Activated CD4-positive, alpha-beta T cell treated with anti-CD3 and anti-CD28 coated beads, Interleukin-2, amount 50 U/mL, for 1 hour (primary cell): ENCODE data around the gene HECW1.
"Not testable (repeated sequence)": the region's sequence is repeated elsewhere in the genome, so short reads cannot be mapped to it uniquely, and the experiment has no call there.

Source experiments
- DNase-seq: peaks from one replicate; pipeline ENCODE4 v3.0.0-alpha.2; 2020

HECW1 gene

GRCh38 chr7:43479543-43479942 is 367.1 kb downstream of the HECW1 start:
- DNase-seq, result no peak

DNA sequence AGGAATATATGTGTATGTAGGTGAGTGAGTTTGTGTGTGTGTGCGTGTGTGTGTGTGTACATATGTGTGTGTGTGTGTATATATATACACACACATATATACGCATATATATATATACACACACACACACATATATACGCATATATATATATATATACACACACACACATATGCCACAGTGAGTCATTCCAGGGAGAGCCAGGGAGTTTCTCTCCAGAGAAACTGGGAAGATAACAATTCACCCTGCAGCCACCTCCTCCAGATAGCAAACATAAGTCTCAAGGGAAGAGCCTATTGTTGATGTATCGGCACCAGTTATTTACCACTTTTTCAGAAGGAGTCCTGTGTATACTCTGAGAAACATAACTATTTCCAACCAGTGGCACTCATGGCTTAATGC is 368.1 kb downstream of the HECW1 start:
- DNase-seq, result no peak

- no peak for DNase-seq
These were observed 369.6 kb downstream of the HECW1 start for GRCh38 chr7:43481902-43482678.

DNA sequence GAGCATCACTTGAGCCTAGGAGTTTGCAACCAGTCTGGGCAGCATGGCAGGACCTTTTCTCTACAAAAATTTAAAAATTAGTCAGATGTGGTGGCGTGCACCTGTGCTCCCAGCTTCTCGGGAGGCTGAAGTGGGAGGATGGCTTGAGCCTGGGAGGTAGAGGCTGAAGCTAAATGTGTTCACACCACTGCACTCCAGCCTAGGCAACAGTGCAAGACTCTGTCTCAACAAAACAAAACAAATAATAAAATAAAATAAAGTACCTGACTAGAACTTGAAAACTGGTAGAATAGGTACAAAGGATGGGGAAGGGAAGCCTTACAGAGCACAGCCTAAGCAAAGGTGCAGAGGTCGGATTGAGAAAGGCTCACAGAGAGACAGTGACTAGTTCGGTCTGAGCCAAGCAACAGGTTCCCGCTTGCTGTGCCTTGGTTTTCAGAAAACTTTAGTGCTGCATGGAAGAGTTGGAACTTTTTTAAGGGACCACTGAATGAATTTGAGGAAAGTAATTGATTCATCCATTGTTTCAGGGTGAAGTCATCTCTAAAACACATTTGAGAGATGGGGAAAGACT is 370.3 kb downstream of the HECW1 start:
- no peak for DNase-seq

GRCh38 chr7:43484678-43485395 is 372.4 kb downstream of the HECW1 start:
- DNase-seq, result no peak

- no peak for DNase-seq
These were observed 373.1 kb downstream of the HECW1 start for GRCh38 chr7:43485580-43485979.

DNA sequence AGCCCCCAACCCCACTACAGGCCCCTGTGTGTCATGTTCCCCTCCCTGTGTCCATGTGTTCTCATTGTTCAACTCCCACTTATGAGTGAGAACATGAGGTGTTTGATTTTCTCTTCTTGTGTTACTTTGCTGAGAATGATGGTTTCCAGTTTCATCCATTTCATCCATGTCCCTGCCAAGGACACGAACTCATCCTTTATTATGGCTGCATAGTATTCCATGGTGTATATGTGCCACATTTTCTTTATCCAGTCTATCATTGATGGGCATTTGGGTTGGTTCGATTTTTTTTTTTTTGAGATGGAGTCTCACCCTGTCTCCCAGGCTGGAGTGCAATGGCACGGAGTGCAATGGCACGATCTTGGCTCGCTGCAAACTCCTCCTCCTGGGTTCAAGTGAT is 373.6 kb downstream of the HECW1 start:
- not testable (repeated sequence) for DNase-seq

GRCh38 chr7:43486634-43487033 is 374.2 kb downstream of the HECW1 start:
- no peak for DNase-seq

DNA sequence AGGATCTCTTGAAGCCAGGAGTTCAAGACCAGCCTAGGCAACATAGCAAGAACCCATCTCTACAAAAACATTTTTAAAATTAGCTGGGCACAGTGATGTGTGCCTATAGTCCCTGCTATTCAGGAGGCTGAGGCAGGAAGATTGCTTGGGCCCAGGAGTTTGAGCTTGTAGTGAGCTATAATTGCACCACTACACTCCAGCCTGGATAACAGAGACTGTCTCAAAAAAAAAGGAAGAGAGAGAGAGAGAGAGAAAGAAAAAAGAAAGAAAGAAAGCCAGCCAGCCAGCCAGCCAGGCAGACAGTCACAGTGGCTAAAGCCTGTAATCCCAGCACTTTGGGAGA is 375.3 kb downstream of the HECW1 start:
- no peak for DNase-seq

DNA sequence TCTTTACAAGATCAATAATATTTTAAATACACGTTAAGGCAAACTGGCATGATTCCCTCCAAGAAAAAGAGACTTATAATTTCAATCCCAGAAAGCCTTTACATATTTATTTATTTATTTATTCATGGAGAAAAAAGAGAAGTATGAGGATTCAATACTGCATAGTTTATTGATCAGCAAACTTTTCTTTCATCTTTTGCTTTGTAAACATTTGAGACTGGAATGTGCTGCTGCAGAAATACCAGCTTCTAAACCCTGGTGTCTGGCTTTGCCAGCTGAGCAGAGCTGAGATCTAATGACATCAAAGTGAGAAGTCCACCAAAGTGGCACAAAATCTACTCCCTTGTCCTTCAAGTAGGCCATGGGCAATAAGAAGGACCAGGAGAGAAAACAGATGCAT is 376.8 kb downstream of the HECW1 start:
- no peak for DNase-seq

GRCh38 chr7:43490016-43490415 is 377.6 kb downstream of the HECW1 start:
- DNase-seq, result no peak

DNA sequence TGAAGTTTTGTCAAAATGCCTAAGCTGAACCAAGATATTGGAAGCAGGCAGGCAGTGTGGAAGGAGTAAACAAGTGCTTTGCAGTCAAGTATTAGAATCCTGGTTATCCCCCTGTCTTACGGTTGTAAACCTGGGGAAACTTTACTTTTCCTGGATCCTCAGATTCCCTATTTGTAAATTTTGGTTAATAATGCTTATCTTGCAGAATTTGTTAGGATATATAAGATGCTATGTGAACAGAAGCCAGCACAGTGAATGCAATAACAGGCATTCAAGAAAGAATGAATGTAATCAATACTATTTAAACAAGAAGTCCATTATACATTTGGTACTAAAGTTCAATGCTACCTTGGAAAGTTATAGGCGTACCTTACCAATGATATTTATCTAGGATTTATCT is 378.7 kb downstream of the HECW1 start:
- DNase-seq, result no peak

DNA sequence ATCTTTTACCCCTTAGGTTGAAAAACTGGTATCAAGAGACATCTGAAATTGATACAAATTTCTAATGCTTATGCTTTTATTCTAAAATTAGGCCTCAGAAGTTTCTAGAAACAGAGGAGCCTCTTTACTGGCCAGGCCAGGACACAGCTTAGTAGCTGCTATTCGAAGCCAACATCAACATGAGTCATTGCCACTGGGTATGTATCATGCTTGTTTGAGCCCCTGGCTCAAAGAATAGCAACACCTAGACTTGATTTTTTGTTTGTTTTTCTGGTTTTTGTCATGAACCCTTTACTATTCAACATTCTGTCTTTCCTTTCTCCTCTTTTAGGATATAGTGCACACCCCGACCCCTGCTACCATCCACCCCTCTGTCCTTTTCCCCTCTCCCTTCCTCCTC is 379.5 kb downstream of the HECW1 start:
- no peak for DNase-seq

DNA sequence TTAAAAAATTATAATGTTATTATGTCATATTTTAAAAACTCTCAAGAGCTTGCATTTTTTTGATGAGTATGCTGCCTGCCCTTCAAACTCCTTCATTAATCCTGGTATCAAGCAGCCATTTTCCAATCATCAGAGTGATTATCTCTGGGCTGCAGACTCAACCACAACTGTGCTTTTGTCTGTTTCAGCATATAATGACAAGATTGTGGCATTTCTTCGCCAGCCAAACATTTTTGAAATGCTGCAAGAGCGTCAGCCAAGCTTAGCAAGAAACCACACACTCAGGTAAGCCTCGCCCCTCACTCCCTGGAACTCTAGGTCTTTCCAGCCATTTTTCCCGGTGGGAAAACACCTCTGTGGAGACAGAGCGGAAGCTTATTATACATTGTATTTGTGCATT is 380.4 kb downstream of the HECW1 start:
- DNase-seq, result no peak

DNA sequence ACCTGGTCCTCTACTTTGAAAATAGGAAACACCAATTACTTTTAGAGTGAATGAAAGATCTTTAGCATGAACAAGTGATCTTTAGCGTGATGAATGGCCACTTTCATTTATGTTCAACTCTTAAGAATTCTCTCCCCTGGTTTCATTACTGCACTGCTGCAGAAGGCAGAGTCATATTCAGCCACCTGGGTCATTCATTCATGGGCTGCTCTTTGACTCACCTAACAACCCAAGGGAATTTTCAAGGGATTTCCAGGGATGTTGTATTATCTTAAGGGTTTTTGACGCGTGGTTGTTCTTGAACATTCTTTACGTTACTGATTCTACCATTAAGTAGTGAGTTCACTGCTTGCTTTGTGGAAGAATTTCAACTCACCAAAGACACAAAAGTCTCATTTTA is 383.1 kb downstream of the HECW1 start:
- DNase-seq, result no peak

- no peak for DNase-seq
These were observed 384.1 kb downstream of the HECW1 start for GRCh38 chr7:43496596-43496995.

GRCh38 chr7:43501870-43502269 is 389.4 kb downstream of the HECW1 start:
- no peak for DNase-seq

DNA sequence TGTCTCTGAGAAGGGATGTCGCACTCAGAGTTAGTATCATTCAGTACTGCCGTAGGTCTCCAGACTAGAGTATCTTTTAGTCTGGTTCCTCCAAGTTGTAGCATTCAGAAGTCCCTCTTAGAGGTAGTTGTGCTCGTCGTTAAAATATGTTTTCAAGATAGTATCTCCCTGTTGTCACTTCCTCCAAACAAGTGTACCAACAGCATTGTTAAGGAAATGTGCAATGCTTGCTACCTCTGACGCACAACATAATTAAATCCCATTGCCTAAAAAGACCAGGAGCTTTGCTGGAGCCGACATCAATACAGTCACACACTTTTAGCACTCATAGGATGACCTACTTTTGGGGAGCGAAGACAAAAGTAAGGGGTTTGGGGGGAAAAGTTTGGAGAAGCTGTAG is 390.5 kb downstream of the HECW1 start:
- no peak for DNase-seq

- no peak for DNase-seq
These were observed 393.0 kb downstream of the HECW1 start for GRCh38 chr7:43505412-43505811.

DNA sequence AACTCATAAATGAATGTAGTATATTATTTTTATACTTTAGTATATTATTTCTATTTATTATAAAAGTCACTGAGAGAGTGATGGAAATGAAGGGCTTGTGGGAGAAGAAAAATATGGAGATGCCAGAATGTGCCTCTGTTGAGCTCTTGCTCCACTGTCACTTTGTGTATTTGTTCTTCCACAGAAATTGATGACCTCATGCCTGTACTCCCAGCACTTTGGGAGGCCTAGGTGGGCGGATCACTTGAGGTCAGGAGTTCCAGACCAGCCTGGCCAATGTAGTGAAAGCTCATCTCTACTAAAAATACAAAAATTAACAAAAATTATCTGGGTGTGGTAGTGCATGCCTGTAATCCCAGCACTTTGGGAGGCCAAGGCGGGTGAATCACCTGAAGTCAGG is 394.0 kb downstream of the HECW1 start:
- no peak for DNase-seq

- no peak for DNase-seq
These were observed 396.0 kb downstream of the HECW1 start for GRCh38 chr7:43508461-43508860.

GRCh38 chr7:43509906-43510305 is 397.5 kb downstream of the HECW1 start:
- no peak for DNase-seq

DNA sequence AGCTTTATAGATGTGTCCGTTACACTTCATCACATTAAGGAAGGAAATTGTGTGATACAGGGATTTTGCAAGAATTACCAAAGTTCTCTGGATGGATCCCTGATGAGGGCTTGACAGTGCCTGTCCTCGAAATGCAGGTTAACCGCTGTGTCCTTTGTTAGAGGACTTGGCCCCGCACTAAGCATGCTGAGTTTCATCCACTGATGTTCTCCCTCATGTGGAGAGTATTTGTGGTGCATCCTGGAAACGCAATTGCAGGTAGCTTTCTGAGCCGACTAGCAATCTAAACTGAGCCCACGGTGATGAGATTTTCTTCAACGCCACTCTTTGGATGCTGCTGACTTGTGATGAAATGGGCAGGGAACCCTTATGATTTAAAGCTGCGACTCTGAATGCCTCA is 398.6 kb downstream of the HECW1 start:
- DNase-seq, result no peak

DNA sequence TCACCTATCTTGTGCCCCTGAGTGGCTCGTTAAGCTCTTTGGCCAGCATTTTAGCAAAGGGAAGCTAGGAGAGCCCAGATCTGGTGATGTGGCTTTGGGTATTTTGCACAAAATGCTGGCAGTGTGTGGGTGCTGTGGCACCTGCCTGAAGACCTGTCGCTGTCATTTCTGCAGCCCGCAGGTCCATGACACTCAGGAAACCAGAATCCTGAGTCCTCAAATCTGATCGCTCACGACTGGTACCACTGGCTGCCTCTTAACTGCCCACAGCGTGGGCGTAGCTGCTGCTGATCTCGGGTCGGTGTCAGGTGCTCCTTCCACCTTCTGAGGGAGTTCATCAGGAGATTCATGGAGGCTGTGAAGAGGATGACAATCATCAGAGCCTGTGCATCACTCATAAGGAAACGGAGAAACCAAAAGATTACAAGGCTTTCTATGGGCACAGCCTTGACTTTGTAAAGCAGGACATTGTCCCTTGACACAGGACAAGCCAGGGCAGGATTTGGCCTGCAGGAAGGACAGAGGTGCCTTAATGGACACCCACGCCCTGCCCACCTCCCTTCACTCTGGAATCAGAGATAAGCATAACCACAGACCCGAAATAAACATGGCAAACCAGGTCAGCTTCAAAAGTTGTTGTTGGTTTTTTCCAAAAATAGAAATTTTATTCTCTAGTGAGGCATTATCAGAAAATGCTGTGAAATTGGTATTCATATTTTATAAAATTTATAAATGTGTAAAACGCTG is 399.5 kb downstream of the HECW1 start:
- no peak for DNase-seq
